ENCODE data around the gene COL26A1. TPM values are rescaled to one million over a fixed set of nuclear protein-coding genes. Genes with fewer than 3 reads are reported as not detected.

The COL26A1 gene
- not detected in 2 replicates for total RNA-seq

GRCh38 chr7:101362334-101363195, at the start of gene COL26A1:
Gene COL26A1, plus strand, starts transcription at chr7:101362875. Its CDS starts 158 bp downstream, at chr7:101363033.

GRCh38 chr7:101321491-101322401, 40.9 kb upstream of the COL26A1 start, which contains the start of gene IFT22:
Gene IFT22, minus strand, starts transcription at chr7:101321812. Its CDS starts 103 bp downstream, at chr7:101321709.

Small RNA genes lying within 50 kb of the gene (small RNA-seq; reads per million reads assigned to genes)
- not detected for gene AC004965.1

Other genes starting within 250 kb of the COL26A1 start
- 290 and 467 TPM in 2 replicates for gene SERPINE1, start 235.8 kb upstream of the COL26A1 start, total RNA-seq
- 124 and 145 TPM in 2 replicates for gene AP1S1, start 208.4 kb upstream of the COL26A1 start, total RNA-seq
- gene VGF, start 197.3 kb upstream of the COL26A1 start, total RNA-seq = 0.16 TPM in 1 of 2 replicates, not detected in the other
- not detected in 2 replicates for gene NAT16, start 182.6 kb upstream of the COL26A1 start, total RNA-seq
- gene MOGAT3, start 161.8 kb upstream of the COL26A1 start, total RNA-seq = not detected in 2 replicates
- 84.5 and 87.3 TPM in 2 replicates for gene PLOD3, start 145.3 kb upstream of the COL26A1 start, total RNA-seq
- gene ZNHIT1, start 144.7 kb upstream of the COL26A1 start, total RNA-seq = 49.8 and 60.1 TPM in 2 replicates
- 4.1 TPM in 2 replicates for gene CLDN15, start 125.1 kb upstream of the COL26A1 start, total RNA-seq
- 88.1 and 118 TPM in 2 replicates for gene FIS1, start 117.8 kb upstream of the COL26A1 start, total RNA-seq
- 26.6 and 31.0 TPM in 2 replicates for gene IFT22, start 41.1 kb upstream of the COL26A1 start, total RNA-seq